ENCODE results near the gene ENC1.

Gene ENC1

DNA sequence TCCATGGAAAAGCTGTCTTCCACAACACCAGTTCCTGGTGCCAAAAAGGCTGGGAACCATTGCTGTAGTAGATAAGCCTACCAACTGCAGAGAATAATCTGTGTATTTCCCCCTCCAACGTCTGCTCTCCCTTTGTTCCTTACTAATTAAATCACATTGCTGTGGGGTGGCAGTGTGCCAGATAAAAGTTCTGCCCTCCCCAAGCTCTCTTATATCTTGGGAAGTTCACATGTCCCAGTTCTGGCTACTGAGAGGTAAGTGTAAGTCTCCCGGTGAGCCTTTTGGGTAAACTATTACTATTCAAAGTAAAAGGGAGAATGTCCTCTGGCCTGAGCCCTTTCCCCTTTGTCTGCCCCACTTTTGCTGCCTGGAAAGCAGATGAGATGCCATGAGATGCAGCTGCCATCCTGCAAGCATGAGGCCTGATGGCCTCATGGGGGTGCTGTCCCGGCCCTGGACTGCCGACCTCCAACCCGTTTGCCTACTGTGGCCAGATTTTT, 14.7 kb downstream of the ENC1 start:
- DNase-seq (ENCODE audit: low read depth), result no peak
- TF ChIP-seq CTCF (IDR thresholded peaks at IDR 0.05; ENCODE audit: low read depth, low read length, missing control alignments), result peak; percentile 27
- H3K4me3 ChIP-seq (ENCODE audit: low read depth, low read length), result no peak overlapping the region

GRCh38 chr5:74624931-74625505, 15.5 kb downstream of the ENC1 start:
- no peak for TF ChIP-seq CTCF (IDR thresholded peaks at IDR 0.05; ENCODE audit: low read depth, low read length, missing control alignments)
- no peak overlapping the region for H3K4me3 ChIP-seq (ENCODE audit: low read depth, low read length)
- DNase-seq (ENCODE audit: low read depth), result no peak

DNA sequence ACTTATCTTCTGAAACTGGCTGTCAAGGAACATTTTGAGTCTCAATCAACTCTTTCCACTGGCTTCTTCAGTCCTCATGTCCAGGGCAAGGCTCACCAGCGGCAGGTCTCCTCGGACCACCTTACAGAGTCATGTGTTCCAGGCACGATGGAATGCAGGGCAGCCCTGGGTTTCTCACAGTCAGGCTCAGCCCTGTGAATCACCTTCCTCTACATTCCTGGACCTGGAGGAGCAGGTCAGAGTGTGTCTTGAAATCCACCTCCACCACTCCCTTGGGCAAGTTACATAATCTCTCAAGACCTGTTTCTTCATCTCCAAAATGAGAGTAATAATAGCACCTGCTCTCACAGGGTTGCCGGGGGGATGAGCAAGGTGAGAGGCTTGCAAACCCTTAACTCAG, 16.0 kb downstream of the ENC1 start:
- H3K4me3 ChIP-seq (ENCODE audit: low read depth, low read length), result no peak overlapping the region
- no peak for TF ChIP-seq CTCF (IDR thresholded peaks at IDR 0.05; ENCODE audit: low read depth, low read length, missing control alignments)
- no peak for DNase-seq (ENCODE audit: low read depth)

DNA sequence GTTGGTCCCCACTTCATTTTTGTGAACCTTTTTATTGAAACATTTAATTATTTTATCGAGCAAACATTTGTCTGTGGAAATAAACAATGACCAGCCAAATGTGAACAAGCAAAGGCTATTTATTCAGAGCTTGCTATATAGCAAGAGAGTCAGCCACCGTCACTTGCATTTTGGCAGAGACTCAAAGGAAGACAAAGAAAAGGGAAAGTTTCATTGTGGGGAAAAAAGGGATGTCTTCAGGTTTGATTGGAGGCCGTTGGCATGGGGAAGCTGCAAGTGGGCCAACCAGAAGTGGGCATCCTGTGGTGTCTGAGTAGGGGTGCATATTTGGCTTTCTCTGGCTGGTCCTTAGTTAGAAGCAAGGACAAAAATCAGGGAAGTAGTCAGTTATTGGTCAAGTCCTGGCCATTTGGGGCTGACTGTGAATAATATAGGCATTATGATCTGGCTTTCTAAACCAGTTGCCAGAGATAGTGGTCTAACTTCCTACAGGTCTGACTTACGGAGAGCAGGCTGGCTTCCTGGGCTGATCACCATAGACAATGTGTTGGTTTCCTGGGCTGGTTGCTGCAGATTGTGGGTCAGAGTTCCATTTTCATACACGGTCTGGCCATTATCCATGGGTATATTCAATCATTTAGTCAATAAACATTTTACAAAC, 16.6 kb downstream of the ENC1 start:
- DNase-seq (ENCODE audit: low read depth), result no peak
- no peak for TF ChIP-seq CTCF (IDR thresholded peaks at IDR 0.05; ENCODE audit: low read depth, low read length, missing control alignments)
- H3K4me3 ChIP-seq (ENCODE audit: low read depth, low read length), result no peak overlapping the region

DNA sequence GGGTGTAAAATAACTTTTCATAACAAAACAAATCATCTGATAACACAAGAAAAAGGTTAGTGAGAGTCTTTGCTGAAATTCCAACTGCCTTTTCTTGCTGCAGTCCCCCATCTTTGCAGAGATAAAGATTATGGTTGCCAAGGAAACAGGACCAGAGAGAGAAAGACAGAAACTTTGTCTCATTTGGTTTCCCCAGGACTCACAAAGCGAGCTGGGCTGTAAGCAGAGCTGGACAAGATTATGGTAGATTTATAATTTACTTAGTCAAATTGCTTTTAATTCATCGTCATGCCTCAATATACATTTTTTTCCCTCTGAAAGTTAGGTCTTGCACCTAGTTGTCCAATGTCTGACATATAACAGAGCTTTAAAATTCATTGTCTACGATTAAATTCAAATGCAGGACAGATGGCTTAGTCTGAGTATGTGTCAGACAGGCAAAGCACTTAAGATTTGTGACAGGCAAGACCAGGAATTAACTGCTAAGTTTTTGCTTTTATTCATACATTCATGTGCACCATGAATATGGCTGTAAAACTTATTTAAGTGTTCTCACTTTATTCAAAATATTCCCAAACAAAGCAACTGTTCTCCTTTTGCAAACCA, 17.4 kb downstream of the ENC1 start:
- no peak for DNase-seq (ENCODE audit: low read depth)
- TF ChIP-seq CTCF (IDR thresholded peaks at IDR 0.05; ENCODE audit: low read depth, low read length, missing control alignments), result no peak
- H3K4me3 ChIP-seq (ENCODE audit: low read depth, low read length), result no peak overlapping the region

- no peak for DNase-seq (ENCODE audit: low read depth)
- TF ChIP-seq CTCF (IDR thresholded peaks at IDR 0.05; ENCODE audit: low read depth, low read length, missing control alignments), result no peak
- no peak overlapping the region for H3K4me3 ChIP-seq (ENCODE audit: low read depth, low read length)
Measured at GRCh38 chr5:74622122-74622521, 18.4 kb downstream of the ENC1 start.

Measured in GM12864 (cell line).